Caco-2 (cell line): ENCODE results near the gene AGAP2. TPM values are rescaled to one million over a fixed set of nuclear protein-coding genes. Genes with fewer than 3 reads are reported as not detected.
"Not testable (repeated sequence)": the region's sequence is repeated elsewhere in the genome, so short reads cannot be mapped to it uniquely, and the experiment has no call there.

Experiments used
- BruUV-seq: library from RNA; stranded (reverse); fragments of 400-500 nt; replicated peaks from 2 replicates; lab custom pipeline; 2021; lab: Mats Ljungman, UMichigan
- CTCF ChIA-PET: fragments of 300-600 bp; sonication (Branson Sonifier 250); formaldehyde crosslinking; loops from one replicate; lab custom pipeline; 2022; ENCODE audit warnings: antibody characterized with exemption; lab: Charles Lee
- POLR2A ChIA-PET: fragments of 300-600 bp; sonication (Branson Sonifier 250); formaldehyde crosslinking; loops from one replicate; lab custom pipeline; 2022; ENCODE audit warnings: antibody characterized with exemption; lab: Charles Lee
- DNase-seq, 2 experiments: peaks; one replicate each; pipeline versions ENCODE4 v3.0.0 to v3.0.0-alpha.2; 2020 to 2022
- H3K27me3 ChIP-seq: replicated peaks from 2 replicates; pipeline ENCODE4 v1.6.0; 2011; ENCODE audit warnings: low read length; ENCODE audit not compliant: control insufficient read depth, insufficient read depth
- H3K36me3 ChIP-seq: 2 replicates; pipeline ENCODE4 v1.5.1; 2011; ENCODE audit warnings: low read length; ENCODE audit not compliant: control insufficient read depth, insufficient read depth
- H3K4me1 ChIP-seq: fragments of 250-450 bp; sonication (Bioruptor Pico); 2 replicates; pipeline ENCODE4 v1.5.1; 2020; ENCODE audit warnings: mild to moderate bottlenecking
- H3K4me3 ChIP-seq: 2 replicates; pipeline ENCODE4 v1.5.1; 2011; ENCODE audit warnings: low read depth, mild to moderate bottlenecking, control low read depth, low read length
- H3K9me3 ChIP-seq: fragments of 250-450 bp; sonication (Bioruptor Pico); 2 replicates; pipeline ENCODE4 v1.5.1; 2020; ENCODE audit warnings: mild to moderate bottlenecking, moderate library complexity
- H3K27ac Mint-ChIP-seq: one replicate; pipeline ENCODE4 v1.8.0; 2022; ENCODE audit warnings: mixed read lengths; ENCODE audit not compliant: unreplicated experiment
- H3K27me3 Mint-ChIP-seq: one replicate; pipeline ENCODE4 v1.8.0; 2022; ENCODE audit warnings: mixed read lengths; ENCODE audit not compliant: insufficient read depth, unreplicated experiment
- H3K36me3 Mint-ChIP-seq: one replicate; pipeline ENCODE4 v1.8.0; 2022; ENCODE audit warnings: mild to moderate bottlenecking, mixed read lengths; ENCODE audit not compliant: insufficient read depth, unreplicated experiment
- H3K4me1 Mint-ChIP-seq: one replicate; pipeline ENCODE4 v1.8.0; 2022; ENCODE audit warnings: low read depth, mixed read lengths; ENCODE audit not compliant: unreplicated experiment
- H3K4me3 Mint-ChIP-seq: one replicate; pipeline ENCODE4 v1.8.0; 2022; ENCODE audit warnings: mild to moderate bottlenecking, moderate library complexity, mixed read lengths; ENCODE audit not compliant: unreplicated experiment
- H3K9me3 Mint-ChIP-seq: one replicate; pipeline ENCODE4 v1.8.0; 2022; ENCODE audit warnings: mixed read lengths; ENCODE audit not compliant: unreplicated experiment
- intact Hi-C: fragments of 100-400 bp; cut with micrococcal nuclease; formaldehyde crosslinking; loops from one replicate; pipeline ENCODE4 v1.10.0; 2022; ENCODE audit not compliant: unreplicated experiment
- total RNA-seq: library from RNA; stranded (reverse); gene quantifications from 2 replicates; pipeline ENCODE4 v1.2.3, GENCODE V29; 2022
- TF ChIP-seq, protein P1 (sequence below), 2 experiments: fragments of 200-600 bp in 1 of 2; IDR thresholded peaks; 1 replicate in 1 of 2; 2 replicates in 1 of 2; pipeline versions ENCODE4 v1.5.1 to v1.8.0; 2011 to 2022; ENCODE audit warnings: antibody characterized with exemption in 1 of 2, control low read depth in 1 of 2, inconsistent platforms in 1 of 2, low read depth in 1 of 2, low read length in 1 of 2, mild to moderate bottlenecking in 1 of 2, moderate library complexity in 1 of 2; ENCODE audit not compliant: insufficient read depth in 1 of 2, severe bottlenecking in 1 of 2, unreplicated experiment in 1 of 2

Gene AGAP2
- total RNA-seq, 1 experiment from 2014 or later: 0.09 TPM

DNA sequence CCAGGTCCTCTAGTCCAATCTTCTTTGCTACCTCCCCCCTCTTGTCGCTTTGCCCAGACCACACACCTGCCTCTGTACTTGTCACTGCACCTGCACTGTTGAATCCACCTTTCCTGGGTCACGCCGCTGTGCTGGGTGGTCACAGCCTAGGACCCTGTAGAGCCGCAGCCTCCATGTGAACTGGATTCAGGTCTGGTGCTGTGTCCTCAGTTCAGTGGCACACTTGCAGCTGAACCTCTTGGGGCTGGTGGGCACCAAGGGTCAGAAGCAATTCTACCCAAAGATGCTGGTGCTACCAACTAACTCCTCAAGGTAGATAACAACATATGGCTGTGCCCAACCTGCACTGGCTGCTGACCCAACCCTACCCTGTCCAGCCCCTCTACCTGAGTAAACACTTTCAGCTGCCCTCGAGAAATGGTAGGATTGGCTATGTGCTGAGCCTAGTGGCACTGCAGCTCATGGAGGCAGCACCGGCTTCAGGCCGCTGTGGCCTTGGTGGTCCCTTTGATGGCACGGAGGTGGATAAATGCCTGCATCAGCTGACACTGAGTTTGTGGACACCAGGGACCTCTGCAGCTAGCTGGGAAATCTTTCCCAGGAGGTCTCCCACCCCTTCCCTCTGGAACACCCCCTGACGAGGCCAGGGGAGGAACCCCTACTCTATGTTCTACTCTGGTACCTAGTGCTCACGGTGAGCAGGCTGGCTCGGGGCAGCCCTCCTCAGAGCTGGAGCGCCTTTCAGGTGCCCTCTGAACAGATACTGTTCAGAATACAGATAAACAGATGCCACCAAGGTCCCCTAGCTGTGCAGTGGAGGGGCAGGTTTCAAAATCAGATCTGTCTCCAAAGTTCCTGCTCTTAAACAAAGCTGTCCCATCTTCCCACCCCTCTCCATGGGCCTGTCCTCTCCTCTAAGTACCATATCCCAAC is 14.3 kb downstream of the AGAP2 start:
- CTCF ChIA-PET: no interaction called here
- intact Hi-C loops: no loop called here
- H3K4me3 ChIP-seq: no peak overlapping the region
- H3K4me1 ChIP-seq: no peaks in the 10 kb centered on the region
- no TSS peak for BruUV-seq
- no peaks in the 10 kb centered on the region for H3K9me3 Mint-ChIP-seq
- peaks cover 11% of the 10 kb centered on the region for H3K27me3 Mint-ChIP-seq
- H3K36me3 Mint-ChIP-seq: peaks cover 12% of the 10 kb centered on the region
- TF ChIP-seq, protein P1, sequence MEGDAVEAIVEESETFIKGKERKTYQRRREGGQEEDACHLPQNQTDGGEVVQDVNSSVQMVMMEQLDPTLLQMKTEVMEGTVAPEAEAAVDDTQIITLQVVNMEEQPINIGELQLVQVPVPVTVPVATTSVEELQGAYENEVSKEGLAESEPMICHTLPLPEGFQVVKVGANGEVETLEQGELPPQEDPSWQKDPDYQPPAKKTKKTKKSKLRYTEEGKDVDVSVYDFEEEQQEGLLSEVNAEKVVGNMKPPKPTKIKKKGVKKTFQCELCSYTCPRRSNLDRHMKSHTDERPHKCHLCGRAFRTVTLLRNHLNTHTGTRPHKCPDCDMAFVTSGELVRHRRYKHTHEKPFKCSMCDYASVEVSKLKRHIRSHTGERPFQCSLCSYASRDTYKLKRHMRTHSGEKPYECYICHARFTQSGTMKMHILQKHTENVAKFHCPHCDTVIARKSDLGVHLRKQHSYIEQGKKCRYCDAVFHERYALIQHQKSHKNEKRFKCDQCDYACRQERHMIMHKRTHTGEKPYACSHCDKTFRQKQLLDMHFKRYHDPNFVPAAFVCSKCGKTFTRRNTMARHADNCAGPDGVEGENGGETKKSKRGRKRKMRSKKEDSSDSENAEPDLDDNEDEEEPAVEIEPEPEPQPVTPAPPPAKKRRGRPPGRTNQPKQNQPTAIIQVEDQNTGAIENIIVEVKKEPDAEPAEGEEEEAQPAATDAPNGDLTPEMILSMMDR (IDR thresholded peaks at IDR 0.05; ENCODE audit: insufficient read depth in 1 of 2, low read depth in 1 of 2, low read length in 1 of 2, severe bottlenecking in 1 of 2, unreplicated experiment in 1 of 2): no peak
- no peaks in the 10 kb centered on the region for H3K27me3 ChIP-seq
- H3K4me3 Mint-ChIP-seq: no peak overlapping the region
- DNase-seq: no peak
- no peaks in the 10 kb centered on the region for H3K9me3 ChIP-seq
- POLR2A ChIA-PET: no interaction called here
- H3K27ac Mint-ChIP-seq: no peak overlapping the region
- H3K4me1 Mint-ChIP-seq: no peaks in the 10 kb centered on the region
- H3K36me3 ChIP-seq: no peaks in the 10 kb centered on the region

DNA sequence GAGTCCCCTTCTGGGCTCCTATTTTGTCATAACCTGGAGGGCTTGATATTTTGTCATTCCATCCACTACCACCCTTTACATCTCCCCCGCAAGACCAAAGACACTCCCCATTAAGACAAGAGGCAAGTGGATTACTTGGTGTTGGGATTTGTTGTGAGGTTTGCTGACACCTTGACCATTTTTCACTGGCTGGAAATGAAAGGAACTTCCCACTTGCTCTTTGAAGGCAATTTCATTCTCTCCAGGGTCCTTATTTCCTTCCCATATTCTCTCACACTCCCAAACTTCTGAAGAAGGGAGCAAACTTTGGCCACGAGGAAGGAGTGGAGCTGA is 14.9 kb downstream of the AGAP2 start:
- Histone ChIP-seq H3K4me1 (no peaks in the 10 kb centered on the region), H3K9me3 (no peaks in the 10 kb centered on the region), H3K27me3 (no peaks in the 10 kb centered on the region), H3K36me3 (no peaks in the 10 kb centered on the region), H3K4me3 (no peak overlapping the region)
- peaks cover 8% of the 10 kb centered on the region for H3K27me3 Mint-ChIP-seq
- H3K4me1 Mint-ChIP-seq: no peaks in the 10 kb centered on the region
- no TSS peak for BruUV-seq
- H3K4me3 Mint-ChIP-seq: no peak overlapping the region
- intact Hi-C loops: no loop called here
- no peak overlapping the region for H3K27ac Mint-ChIP-seq
- no peak for DNase-seq
- H3K36me3 Mint-ChIP-seq: peaks cover 12% of the 10 kb centered on the region
- no peaks in the 10 kb centered on the region for H3K9me3 Mint-ChIP-seq
- TF ChIP-seq, protein P1 (IDR thresholded peaks at IDR 0.05; ENCODE audit: insufficient read depth in 1 of 2, low read depth in 1 of 2, low read length in 1 of 2, severe bottlenecking in 1 of 2, unreplicated experiment in 1 of 2): no peak
- POLR2A ChIA-PET: no interaction called here
- CTCF ChIA-PET: interaction anchor here (0.6 kb wide), 1 partner anchor 30 kb away, joined by 4 read pairs; no protein-coding TSS in a partner anchor

DNA sequence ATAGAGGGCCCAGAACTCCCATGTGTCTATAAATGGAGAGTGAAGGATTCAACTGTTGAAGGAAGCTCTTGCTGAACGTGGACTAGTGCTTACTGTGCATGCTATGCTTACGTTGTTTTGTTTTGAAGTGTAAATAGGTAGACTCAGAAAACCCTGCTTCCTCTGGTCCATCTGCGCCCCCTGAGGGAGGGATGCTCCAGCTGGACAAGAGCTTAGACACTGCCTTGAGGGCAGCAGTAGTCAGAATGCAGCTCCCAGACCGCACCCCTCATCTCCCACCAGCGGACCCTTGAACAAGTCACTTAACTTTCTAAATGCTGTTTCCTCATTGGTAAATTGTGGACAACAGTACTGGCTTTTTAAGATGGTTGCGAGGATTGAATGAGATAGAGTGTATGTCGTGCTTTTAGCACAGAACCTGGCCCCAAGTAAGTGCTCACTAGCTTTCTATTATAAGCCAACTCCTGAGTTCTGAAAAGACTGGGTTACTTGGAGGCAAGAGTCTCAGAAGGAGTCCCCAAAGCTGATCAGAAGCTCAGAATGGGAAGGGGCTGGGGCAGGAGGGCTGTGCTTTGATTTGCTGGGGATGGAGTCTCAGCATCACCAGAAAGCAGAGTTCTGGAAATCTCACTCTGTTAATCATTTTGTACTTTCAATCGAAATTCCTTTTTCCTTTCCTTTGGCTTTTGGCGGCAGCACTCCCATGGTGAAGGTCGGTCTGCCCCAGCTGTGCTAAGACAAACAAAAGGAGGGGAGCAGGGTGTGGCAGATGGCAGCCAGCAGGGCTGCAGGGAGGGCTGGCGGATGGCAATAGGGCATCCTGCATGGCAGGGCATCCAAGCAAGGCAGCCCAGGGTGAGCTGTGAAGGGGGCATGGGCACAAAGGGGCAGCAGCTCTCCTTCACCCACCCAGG is 15.6 kb downstream of the AGAP2 start:
- H3K4me1 Mint-ChIP-seq: no peaks in the 10 kb centered on the region
- Histone ChIP-seq H3K9me3 (no peaks in the 10 kb centered on the region), H3K36me3 (no peaks in the 10 kb centered on the region), H3K4me1 (no peaks in the 10 kb centered on the region), H3K27me3 (no peaks in the 10 kb centered on the region), H3K4me3 (no peak overlapping the region)
- TF ChIP-seq, protein P1 (IDR thresholded peaks at IDR 0.05; ENCODE audit: insufficient read depth in 1 of 2, low read depth in 1 of 2, low read length in 1 of 2, severe bottlenecking in 1 of 2, unreplicated experiment in 1 of 2): no peak
- H3K27me3 Mint-ChIP-seq: peaks cover 3% of the 10 kb centered on the region
- no peak overlapping the region for H3K27ac Mint-ChIP-seq
- ChIA-PET CTCF (interaction anchor here (0.6 to 0.8 kb wide), 4 partner anchors 30 to 95 kb away, joined by 3 to 7 read pairs (median 4); no protein-coding TSS in a partner anchor), POLR2A (no interaction called here)
- intact Hi-C loops: no loop called here
- peaks cover 12% of the 10 kb centered on the region for H3K36me3 Mint-ChIP-seq
- no TSS peak for BruUV-seq
- H3K9me3 Mint-ChIP-seq: no peaks in the 10 kb centered on the region
- no peak overlapping the region for H3K4me3 Mint-ChIP-seq
- DNase-seq: no peak

DNA sequence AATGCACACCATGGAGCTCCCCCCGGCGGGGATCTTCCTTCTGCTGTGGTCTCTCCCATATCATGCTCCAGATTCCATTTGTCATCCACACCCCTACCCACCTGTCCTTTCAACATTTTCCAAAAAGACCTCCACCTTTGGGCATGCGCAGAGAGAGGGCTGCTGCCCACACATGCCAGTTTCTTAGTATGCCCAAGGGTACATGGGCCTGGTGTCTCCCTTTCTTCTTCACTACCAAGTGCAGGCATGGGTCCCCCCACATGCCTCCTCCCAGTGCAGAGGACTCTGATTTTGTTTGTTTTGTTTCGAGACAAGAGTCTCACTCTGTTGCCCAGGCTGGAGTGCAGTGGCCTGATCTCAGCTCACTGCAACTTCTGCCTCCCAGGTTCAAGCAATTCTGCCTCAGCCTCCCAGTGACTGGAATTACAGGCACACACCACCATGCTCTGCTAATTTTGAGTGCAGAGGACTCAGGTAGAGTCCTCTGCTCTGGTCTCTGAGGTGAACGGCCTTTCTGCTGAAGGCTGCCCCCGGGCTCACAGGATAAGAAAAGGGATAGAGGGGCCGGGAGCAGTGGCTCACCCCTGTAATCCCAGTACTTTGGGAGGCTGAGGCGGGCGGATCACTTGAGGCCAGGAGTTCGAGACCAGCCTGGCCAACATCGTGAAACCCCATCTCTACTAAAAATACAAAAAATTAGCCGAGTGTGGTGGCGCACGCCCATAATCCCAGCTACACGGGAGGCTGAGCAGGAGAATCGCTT is 16.5 kb downstream of the AGAP2 start:
- intact Hi-C loops, H3K4me3 Mint-ChIP-seq, POLR2A ChIA-PET, BruUV-seq, H3K9me3 ChIP-seq, H3K36me3 ChIP-seq, H3K4me1 Mint-ChIP-seq, H3K27me3 Mint-ChIP-seq, H3K9me3 Mint-ChIP-seq, H3K27me3 ChIP-seq, H3K4me1 ChIP-seq, H3K4me3 ChIP-seq, DNase-seq, H3K27ac Mint-ChIP-seq: not testable (repeated sequence)
- peaks cover 16% of the 10 kb centered on the region for H3K36me3 Mint-ChIP-seq
- CTCF ChIA-PET: interaction anchor here (0.8 kb wide), 1 partner anchor 38 kb away, joined by 7 read pairs; no protein-coding TSS in a partner anchor
